ENCODE results near the gene TBC1D22A. TPM values are rescaled to one million over a fixed set of nuclear protein-coding genes. Genes with fewer than 3 reads are reported as not detected.

TBC1D22A gene
- total and polyA plus RNA-seq, 2 experiments from 2014 or later: 15.3 to 19.8 TPM

DNA sequence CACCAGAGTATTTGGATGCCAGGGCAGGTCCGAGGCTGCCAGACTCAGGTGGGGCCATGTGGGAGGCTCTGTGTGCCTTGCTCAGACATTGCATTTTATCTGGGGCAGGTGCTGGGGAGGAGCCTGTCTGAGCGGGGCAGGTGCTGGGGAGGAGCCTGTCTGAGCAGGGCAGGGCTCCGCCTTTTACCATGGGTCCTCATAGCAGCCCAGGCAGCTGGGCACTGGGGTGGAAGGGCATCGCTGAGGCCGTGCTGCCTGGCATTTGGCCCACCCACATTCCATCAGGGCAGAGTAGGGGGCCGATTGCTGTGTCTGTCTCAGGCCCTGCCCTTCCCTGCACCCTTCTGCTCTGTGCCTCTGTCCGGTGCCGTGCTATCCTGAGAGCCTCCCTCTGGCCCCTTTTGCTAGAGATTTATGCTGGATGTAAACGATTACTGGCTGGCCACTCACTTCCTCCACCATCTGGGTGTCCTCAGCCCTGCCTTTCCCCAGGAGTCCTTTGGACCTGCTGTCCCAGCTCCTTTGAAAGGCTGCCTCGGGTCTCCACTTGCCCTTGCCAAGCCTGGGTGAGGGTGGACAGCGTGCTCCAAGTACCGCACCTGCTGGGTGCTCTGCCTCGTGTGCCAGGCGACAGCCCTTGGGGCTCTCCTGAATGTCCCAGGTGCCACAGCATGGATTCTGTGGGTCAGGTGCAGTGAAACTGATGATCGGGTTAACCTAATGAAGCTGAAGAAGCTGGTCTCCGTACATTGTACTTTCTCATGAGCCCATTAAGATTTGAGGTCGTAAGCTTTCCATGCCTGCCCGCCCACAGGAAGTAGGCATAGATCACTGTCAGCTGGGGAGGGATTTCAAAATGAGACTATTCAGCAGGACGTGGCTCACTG is 281.6 kb downstream of the TBC1D22A start:
- no peaks in the 10 kb centered on the region for H3K27me3 ChIP-seq
- no peaks in the 10 kb centered on the region for H3K36me3 ChIP-seq (replicated peaks; ENCODE audit: insufficient read depth, low read depth)
- no peak for TF ChIP-seq EZH2phosphoT487 (IDR thresholded peaks at IDR 0.05; ENCODE audit: low read depth, severe bottlenecking, unreplicated experiment)
- TF ChIP-seq, protein P1, sequence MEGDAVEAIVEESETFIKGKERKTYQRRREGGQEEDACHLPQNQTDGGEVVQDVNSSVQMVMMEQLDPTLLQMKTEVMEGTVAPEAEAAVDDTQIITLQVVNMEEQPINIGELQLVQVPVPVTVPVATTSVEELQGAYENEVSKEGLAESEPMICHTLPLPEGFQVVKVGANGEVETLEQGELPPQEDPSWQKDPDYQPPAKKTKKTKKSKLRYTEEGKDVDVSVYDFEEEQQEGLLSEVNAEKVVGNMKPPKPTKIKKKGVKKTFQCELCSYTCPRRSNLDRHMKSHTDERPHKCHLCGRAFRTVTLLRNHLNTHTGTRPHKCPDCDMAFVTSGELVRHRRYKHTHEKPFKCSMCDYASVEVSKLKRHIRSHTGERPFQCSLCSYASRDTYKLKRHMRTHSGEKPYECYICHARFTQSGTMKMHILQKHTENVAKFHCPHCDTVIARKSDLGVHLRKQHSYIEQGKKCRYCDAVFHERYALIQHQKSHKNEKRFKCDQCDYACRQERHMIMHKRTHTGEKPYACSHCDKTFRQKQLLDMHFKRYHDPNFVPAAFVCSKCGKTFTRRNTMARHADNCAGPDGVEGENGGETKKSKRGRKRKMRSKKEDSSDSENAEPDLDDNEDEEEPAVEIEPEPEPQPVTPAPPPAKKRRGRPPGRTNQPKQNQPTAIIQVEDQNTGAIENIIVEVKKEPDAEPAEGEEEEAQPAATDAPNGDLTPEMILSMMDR (IDR thresholded peaks at IDR 0.05; ENCODE audit: poor library complexity): no peak
- no peak for TF ChIP-seq EZH2 (IDR thresholded peaks at IDR 0.05; ENCODE audit: borderline replicate concordance)
- H3K9me3 ChIP-seq (ENCODE audit: low read depth): no peaks in the 10 kb centered on the region
- 83% methylated on average over 19 of the region's 19 CpGs for WGBS (ENCODE audit: low lambda C conversion rate, missing lambda C conversion rate)
- peaks cover 4% of the 10 kb centered on the region for H4K20me1 ChIP-seq (ENCODE audit: insufficient read depth, poor library complexity, severe bottlenecking)
- no peaks in the 10 kb centered on the region for H3K9me2 ChIP-seq (replicated peaks; ENCODE audit: insufficient read depth)
- peak; percentile 30 for DNase-seq (ENCODE audit: low spot score)
- H2AFZ ChIP-seq: no peak overlapping the region
- H3K4me3 ChIP-seq: no peak overlapping the region
- H3K79me2 ChIP-seq: no peaks in the 10 kb centered on the region
- no peak overlapping the region for H3K4me2 ChIP-seq
- no peak overlapping the region for H3K27ac ChIP-seq
- peaks cover 2% of the 10 kb centered on the region for H3K4me1 ChIP-seq (ENCODE audit: insufficient read depth)

DNA sequence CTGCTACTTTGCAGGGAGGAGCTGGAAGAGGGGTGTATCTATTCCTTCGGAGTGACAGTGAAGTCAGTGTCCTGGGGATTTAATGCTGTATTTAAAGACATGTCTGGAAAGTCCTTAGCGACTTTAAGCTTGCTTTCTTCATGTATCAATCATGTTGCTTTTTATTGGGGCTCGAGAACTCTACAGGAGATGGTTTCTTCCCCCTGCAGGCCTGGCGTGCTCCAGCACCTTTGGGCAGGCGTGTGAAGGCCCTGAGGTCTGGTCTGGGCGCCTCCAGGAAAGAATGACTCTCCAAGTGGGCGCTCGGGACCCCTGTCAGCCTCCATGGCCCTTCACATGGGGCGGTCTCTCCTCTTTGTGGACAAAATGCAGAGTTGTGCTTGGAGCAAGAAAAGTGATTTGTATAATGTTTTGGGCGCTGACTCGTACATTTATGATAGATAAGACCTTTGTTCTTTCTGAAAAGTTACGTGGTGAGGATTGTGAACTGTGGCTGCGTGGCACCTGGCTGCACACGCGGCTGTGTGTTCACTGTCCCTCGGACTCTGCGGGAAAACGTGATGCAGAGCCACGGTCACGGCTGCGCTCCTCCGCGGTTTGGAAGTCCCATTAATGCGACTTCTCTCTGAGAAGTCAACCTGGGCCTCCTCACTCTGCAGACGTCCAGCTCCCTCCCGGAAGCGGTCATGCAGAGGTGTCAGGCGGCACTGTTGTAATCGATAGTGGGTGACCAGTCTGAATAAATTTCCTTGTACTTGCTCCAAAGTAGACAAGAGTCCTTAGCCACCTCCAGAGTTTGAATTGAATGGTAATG is 282.5 kb downstream of the TBC1D22A start:
- H2AFZ ChIP-seq: no peak overlapping the region
- H3K27ac ChIP-seq: no peak overlapping the region
- no peak overlapping the region for H3K4me3 ChIP-seq

DNA sequence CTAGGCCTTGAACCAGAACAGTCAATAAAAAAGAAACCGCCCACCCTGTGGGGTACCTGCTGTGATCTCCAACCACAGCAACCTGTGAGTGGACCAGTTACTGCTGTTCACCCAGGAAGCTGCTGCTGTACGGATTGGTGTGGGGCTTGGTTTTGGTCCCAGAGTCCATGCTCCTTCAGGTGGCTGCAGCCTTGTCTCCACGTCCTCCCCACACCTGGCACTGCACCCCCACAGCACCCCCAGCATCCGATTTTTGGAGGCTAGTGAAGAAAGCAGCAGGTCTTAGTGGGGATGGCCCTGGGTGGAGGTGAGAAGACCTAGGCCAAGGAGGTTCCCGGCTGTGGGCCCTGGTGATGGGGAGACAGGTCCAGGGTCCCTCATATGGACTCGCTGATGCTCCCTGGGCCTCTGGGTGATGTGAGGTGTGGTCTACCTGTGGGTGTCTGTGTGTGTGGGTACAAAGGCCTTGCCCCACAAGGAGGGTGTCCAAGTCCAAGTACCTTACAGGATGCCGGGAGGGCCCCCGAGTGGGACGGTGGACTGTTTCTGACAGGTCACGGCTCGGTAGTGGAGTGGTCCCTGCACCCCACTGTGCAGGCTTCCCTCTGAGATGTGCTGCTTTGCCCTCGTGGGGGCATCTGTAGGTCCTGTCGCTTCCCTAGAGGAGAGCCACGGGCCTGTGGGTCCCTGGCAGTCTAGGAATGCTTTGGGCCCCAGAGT is 283.4 kb downstream of the TBC1D22A start:
- WGBS (ENCODE audit: low lambda C conversion rate, missing lambda C conversion rate): 97% methylated on average over 14 of the region's 14 CpGs
- H3K4me2 ChIP-seq: no peak overlapping the region

More for the DNA sequence above, 282.5 kb downstream of the TBC1D22A start:
- Histone ChIP-seq H3K9me2 (replicated peaks; ENCODE audit: insufficient read depth) (no peaks in the 10 kb centered on the region), H3K79me2 (no peaks in the 10 kb centered on the region), H3K36me3 (replicated peaks; ENCODE audit: insufficient read depth, low read depth) (no peaks in the 10 kb centered on the region), H3K9me3 (ENCODE audit: low read depth) (no peaks in the 10 kb centered on the region), H4K20me1 (ENCODE audit: insufficient read depth, poor library complexity, severe bottlenecking) (peaks cover 4% of the 10 kb centered on the region), H3K4me2 (no peak overlapping the region), H3K27me3 (no peaks in the 10 kb centered on the region), H3K4me1 (ENCODE audit: insufficient read depth) (no peaks in the 10 kb centered on the region)
- TF ChIP-seq, protein P1 (IDR thresholded peaks at IDR 0.05; ENCODE audit: poor library complexity): no peak
- TF ChIP-seq EZH2 (IDR thresholded peaks at IDR 0.05; ENCODE audit: borderline replicate concordance): no peak
- no peak for TF ChIP-seq EZH2phosphoT487 (IDR thresholded peaks at IDR 0.05; ENCODE audit: low read depth, severe bottlenecking, unreplicated experiment)
- no peak for DNase-seq (ENCODE audit: low spot score)
- WGBS (ENCODE audit: low lambda C conversion rate, missing lambda C conversion rate): 82% methylated on average over 29 of the region's 29 CpGs

More for the DNA sequence above, 283.4 kb downstream of the TBC1D22A start:
- Histone ChIP-seq H3K4me3 (no peak overlapping the region), H3K79me2 (no peaks in the 10 kb centered on the region), H3K27ac (no peak overlapping the region), H3K4me1 (ENCODE audit: insufficient read depth) (no peaks in the 10 kb centered on the region), H2AFZ (no peak overlapping the region), H3K36me3 (replicated peaks; ENCODE audit: insufficient read depth, low read depth) (no peaks in the 10 kb centered on the region), H3K9me3 (ENCODE audit: low read depth) (no peaks in the 10 kb centered on the region), H3K9me2 (replicated peaks; ENCODE audit: insufficient read depth) (no peaks in the 10 kb centered on the region), H4K20me1 (ENCODE audit: insufficient read depth, poor library complexity, severe bottlenecking) (peaks cover 4% of the 10 kb centered on the region), H3K27me3 (no peaks in the 10 kb centered on the region)
- no peak for DNase-seq (ENCODE audit: low spot score)
- TF ChIP-seq EZH2 (IDR thresholded peaks at IDR 0.05; ENCODE audit: borderline replicate concordance) (no peak), EZH2phosphoT487 (IDR thresholded peaks at IDR 0.05; ENCODE audit: low read depth, severe bottlenecking, unreplicated experiment) (no peak)
- TF ChIP-seq, protein P1 (IDR thresholded peaks at IDR 0.05; ENCODE audit: poor library complexity): no peak
